Pancreas (tissue), 10 donors: ENCODE measurements around the gene HECTD4. TPM values are rescaled to one million over a fixed set of nuclear protein-coding genes. Genes with fewer than 3 reads are reported as not detected.

Experiments
- ATAC-seq, 4 donors: fragments of 200-7000 bp; cut with Tn5 transposase; one replicate each; pipeline versions ENCODE4 v1.8.0 to v1.9.1; 2020; ENCODE audit warnings: mild to moderate bottlenecking in 4 of 4, moderate library complexity in 4 of 4
- DNase-seq, 6 donors: peaks; one replicate each; pipeline ENCODE4 v3.0.0-alpha.2; 2020
- FAIRE-seq: peaks from 2 replicates; lab custom pipeline; 2012; peaks lifted over from hg19 to GRCh38; lab: Jason Lieb, UNC
- H3K27ac ChIP-seq, 4 donors: fragments of 200-600 bp; sonication (generic); 1 replicate in 3 of 4; 2 replicates in 1 of 4; pipeline versions ENCODE4 v1.5.0 to v1.8.0; 2020
- H3K27me3 ChIP-seq, 4 donors: fragments of 200-600 bp; one replicate each; pipeline ENCODE4 v1.8.0; 2021
- H3K36me3 ChIP-seq, 3 donors: fragments of 200-600 bp; sonication (generic) in 1 of 3; one replicate each; pipeline versions ENCODE4 v1.5.0 to v1.8.0; 2020 to 2021
- H3K4me1 ChIP-seq, 3 donors: fragments of 200-600 bp; one replicate each; pipeline ENCODE4 v1.8.0; 2021
- H3K4me3 ChIP-seq, 4 donors: fragments of 200-600 bp; sonication (generic) in 2 of 4; one replicate each; pipeline versions ENCODE4 v1.5.0 to v1.8.0; 2020 to 2021
- H3K9me3 ChIP-seq, 4 donors: fragments of 200-600 bp; one replicate each; pipeline ENCODE4 v1.8.0; 2021
- WGBS, 2 donors: extraction: QIAGEN DNeasy Blood & Tissue Kit; methylation state at CpG; one replicate each; pipeline ENCODE4 v1.1.7; 2013; 5-methylcytosine and 5-hydroxymethylcytosine counted together
- intact Hi-C, 3 donors: fragments of 100-400 bp; cut with DNase I; formaldehyde crosslinking; loops; one replicate each; pipeline versions ENCODE4 v1.11.1 to v1.14.2; 2022
- polyA plus RNA-seq, 2 donors: library from polyadenylated mRNA; stranded (reverse); fragments of 200-250 nt; gene quantifications; one replicate each; pipeline ENCODE4 v1.2.3, GENCODE V29; 2013
- total RNA-seq, 6 donors: library from RNA; stranded (reverse); fragmentation: NEBNext Ultra II Directional in 4 of 6; extraction: Animal tissue kit (Norgen Biotek cat#: 25700) in 4 of 6; gene quantifications; one replicate each; pipeline versions ENCODE4 v1.2.1 to v1.2.4, GENCODE V29; 2021 to 2023
- TF ChIP-seq, protein P1 (sequence below), 4 donors: fragments of 200-600 bp; sonication (generic) in 3 of 4; IDR thresholded peaks; one replicate each; pipeline versions ENCODE4 v1.5.0 to v1.8.0; 2021; ENCODE audit warnings: antibody characterized with exemption in 4 of 4
- donor health status: healthy with polysubstance abuse.
- donor health status: DM: no; HTN: no; CAD: no; lungs with moderate emphysema.
- donor health status: DM: no; HTN: no; CAD: no.
- donor health status: control.
- donor health status: control.
- donor health status: Bipolar disorder and iron deficiency.
- donor health status: DM: yes; HTN: yes; CAD: no.
- donor health status: DM: no; HTN: no; CAD: no.
- donor health status: DM: no; HTN: no; CAD: no.
- donor health status: DM: yes; HTN: yes; CAD: no.

Gene HECTD4
- total and polyA plus RNA-seq, 8 donors, result 17.9 to 38.4 (median 26.4) TPM

- intact Hi-C loops, result no loop called here
- peaks cover 0 to 35% (median 6%) of the 10 kb centered on the region in 3 donors for H3K36me3 ChIP-seq
- no peaks in the 10 kb centered on the region for H3K9me3 ChIP-seq
- H3K27me3 ChIP-seq, result no peaks in the 10 kb centered on the region
- no peaks in the 10 kb centered on the region for H3K4me1 ChIP-seq
- FAIRE-seq (no peak), ATAC-seq (no peak), DNase-seq (no peak)
- no peak overlapping the region for H3K4me3 ChIP-seq
- WGBS, 2 donors, result 75 to 80% methylated on average over 9 of the region's 9 CpGs
- H3K27ac ChIP-seq, result no peak overlapping the region
- TF ChIP-seq, protein P1, sequence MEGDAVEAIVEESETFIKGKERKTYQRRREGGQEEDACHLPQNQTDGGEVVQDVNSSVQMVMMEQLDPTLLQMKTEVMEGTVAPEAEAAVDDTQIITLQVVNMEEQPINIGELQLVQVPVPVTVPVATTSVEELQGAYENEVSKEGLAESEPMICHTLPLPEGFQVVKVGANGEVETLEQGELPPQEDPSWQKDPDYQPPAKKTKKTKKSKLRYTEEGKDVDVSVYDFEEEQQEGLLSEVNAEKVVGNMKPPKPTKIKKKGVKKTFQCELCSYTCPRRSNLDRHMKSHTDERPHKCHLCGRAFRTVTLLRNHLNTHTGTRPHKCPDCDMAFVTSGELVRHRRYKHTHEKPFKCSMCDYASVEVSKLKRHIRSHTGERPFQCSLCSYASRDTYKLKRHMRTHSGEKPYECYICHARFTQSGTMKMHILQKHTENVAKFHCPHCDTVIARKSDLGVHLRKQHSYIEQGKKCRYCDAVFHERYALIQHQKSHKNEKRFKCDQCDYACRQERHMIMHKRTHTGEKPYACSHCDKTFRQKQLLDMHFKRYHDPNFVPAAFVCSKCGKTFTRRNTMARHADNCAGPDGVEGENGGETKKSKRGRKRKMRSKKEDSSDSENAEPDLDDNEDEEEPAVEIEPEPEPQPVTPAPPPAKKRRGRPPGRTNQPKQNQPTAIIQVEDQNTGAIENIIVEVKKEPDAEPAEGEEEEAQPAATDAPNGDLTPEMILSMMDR (IDR thresholded peaks at IDR 0.05), result no peak
Measured at GRCh38 chr12:112183141-112184021, 198.8 kb downstream of the HECTD4 start.

DNA sequence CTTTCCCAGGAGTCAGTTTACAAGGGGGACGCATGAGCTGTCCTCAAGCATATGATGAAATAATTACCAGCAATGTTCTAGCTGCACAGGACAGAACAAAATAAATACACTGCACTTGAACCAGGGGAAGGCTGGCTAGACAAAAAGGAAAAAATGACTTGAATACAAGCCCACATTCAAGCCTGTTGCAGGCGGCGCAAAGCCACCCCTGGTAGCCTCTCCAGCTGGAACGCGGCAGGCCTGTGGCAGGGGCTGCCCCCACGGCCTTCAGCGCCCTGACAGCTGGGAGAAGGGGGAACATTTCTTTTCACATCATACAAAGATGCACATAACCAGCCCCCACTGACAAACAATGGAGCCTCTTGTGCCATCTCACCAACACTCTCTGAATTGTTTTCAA, 199.7 kb downstream of the HECTD4 start:
- WGBS, 2 donors, result 88 to 99% methylated on average over 7 of the region's 7 CpGs
- Histone ChIP-seq H3K27me3 (no peaks in the 10 kb centered on the region), H3K4me1 (no peaks in the 10 kb centered on the region), H3K27ac (no peak overlapping the region), H3K9me3 (no peaks in the 10 kb centered on the region), H3K36me3 (peaks cover 0 to 35% (median 7%) of the 10 kb centered on the region in 3 donors), H3K4me3 (no peak overlapping the region)
- TF ChIP-seq, protein P1 (IDR thresholded peaks at IDR 0.05), result no peak
- FAIRE-seq, result no peak
- peak in 1 of 4 donors; percentile 25 for ATAC-seq
- intact Hi-C loops, result no loop called here
- no peak for DNase-seq

- H3K27me3 ChIP-seq, result no peaks in the 10 kb centered on the region
- ATAC-seq (no peak), DNase-seq (peak in 1 of 6 donors; percentile 11), FAIRE-seq (no peak)
- H3K4me1 ChIP-seq, result no peaks in the 10 kb centered on the region
- H3K9me3 ChIP-seq, result no peaks in the 10 kb centered on the region
- TF ChIP-seq, protein P1 (IDR thresholded peaks at IDR 0.05), result no peak
- WGBS, 2 donors, result 95 to 99% methylated on average over 4 of the region's 4 CpGs
- H3K4me3 ChIP-seq, result no peak overlapping the region
- peaks cover 0 to 49% (median 18%) of the 10 kb centered on the region in 3 donors for H3K36me3 ChIP-seq
- H3K27ac ChIP-seq, result no peak overlapping the region
- intact Hi-C loops, result no loop called here
Measured at GRCh38 chr12:112180422-112180821, 201.8 kb downstream of the HECTD4 start.

GRCh38 chr12:112179916-112180315, 202.3 kb downstream of the HECTD4 start:
- no peaks in the 10 kb centered on the region for H3K4me1 ChIP-seq
- no peak overlapping the region for H3K27ac ChIP-seq
- FAIRE-seq (no peak), DNase-seq (peak in 1 of 6 donors; percentile 18), ATAC-seq (no peak)
- intact Hi-C loops, result no loop called here
- peaks cover 0 to 50% (median 18%) of the 10 kb centered on the region in 3 donors for H3K36me3 ChIP-seq
- H3K4me3 ChIP-seq, result no peak overlapping the region
- H3K9me3 ChIP-seq, result no peaks in the 10 kb centered on the region
- 89 to 98% methylated on average over 2 of the region's 2 CpGs for WGBS, 2 donors
- TF ChIP-seq, protein P1 (IDR thresholded peaks at IDR 0.05), result no peak
- no peaks in the 10 kb centered on the region for H3K27me3 ChIP-seq

GRCh38 chr12:112179341-112179740, 202.9 kb downstream of the HECTD4 start:
- Histone ChIP-seq H3K4me1 (no peaks in the 10 kb centered on the region), H3K27ac (no peak overlapping the region), H3K4me3 (no peak overlapping the region), H3K9me3 (no peaks in the 10 kb centered on the region), H3K36me3 (peaks cover 0 to 45% (median 18%) of the 10 kb centered on the region in 3 donors), H3K27me3 (no peaks in the 10 kb centered on the region)
- TF ChIP-seq, protein P1 (IDR thresholded peaks at IDR 0.05), result no peak
- no peak for ATAC-seq
- DNase-seq, result peak in 1 of 6 donors; percentile 30
- 94 to 97% methylated on average over 11 of the region's 11 CpGs for WGBS, 2 donors
- no peak for FAIRE-seq
- intact Hi-C loops, result no loop called here
